ENCODE data around the gene PLPPR3.

PLPPR3 gene

DNA sequence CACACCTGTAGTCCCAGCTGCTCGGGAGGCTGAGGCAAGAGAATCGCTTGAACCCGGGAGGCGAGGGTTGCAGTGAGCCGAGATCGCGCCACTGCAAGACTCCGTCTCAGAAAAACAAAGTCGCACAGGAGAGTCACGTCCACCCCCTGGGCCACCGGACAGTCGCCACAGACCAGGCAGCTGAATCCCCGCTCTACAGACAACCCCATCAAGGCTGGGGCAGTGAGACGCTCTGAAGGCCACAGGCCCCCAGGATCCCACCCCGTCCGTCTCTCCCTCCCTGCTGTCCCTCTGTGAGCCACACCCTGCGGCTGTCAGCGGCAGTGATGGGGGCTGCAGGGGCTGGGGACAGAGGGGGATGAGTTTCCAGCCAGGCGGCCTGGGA lies 40.0 kb downstream of the PLPPR3 start:
- Histone ChIP-seq H2AFZ (ENCODE audit: low read length, unreplicated experiment) (no peak overlapping the region), H3K4me3 (ENCODE audit: low read depth, low read length) (peak overlapping the region; percentile 66), H3K36me3 (ENCODE audit: insufficient read depth, low read length) (no peaks in the 10 kb centered on the region), H3K27me3 (ENCODE audit: insufficient read depth, low read length) (no peaks in the 10 kb centered on the region), H3K79me2 (ENCODE audit: control insufficient read depth, insufficient read depth, low read length, unreplicated experiment) (no peaks in the 10 kb centered on the region), H3K27ac (ENCODE audit: low read depth, low read length) (no peak overlapping the region), H3K4me1 (ENCODE audit: control insufficient read depth, insufficient read depth, low read length, unreplicated experiment) (peaks cover 20% of the 10 kb centered on the region)

DNA sequence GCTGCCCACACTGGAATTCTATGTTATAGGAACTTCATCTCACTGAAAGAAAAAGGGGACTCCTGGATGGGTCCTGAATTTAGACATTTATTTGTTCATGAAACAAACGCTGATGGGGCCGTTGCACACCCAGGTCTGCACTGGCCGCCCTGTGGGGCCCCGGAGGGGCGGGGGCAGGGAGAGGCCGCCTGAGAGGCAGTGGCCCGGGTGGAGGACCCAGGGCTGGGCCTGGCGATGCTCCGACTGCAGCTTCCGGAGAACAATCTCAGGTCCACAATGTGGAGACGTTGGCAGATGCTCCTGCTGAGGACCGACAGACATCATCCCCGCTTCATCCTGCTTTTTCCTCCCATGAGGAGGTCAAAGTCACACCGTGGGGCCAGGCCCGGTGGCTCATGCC lies 40.8 kb downstream of the PLPPR3 start:
- Histone ChIP-seq H3K27me3 (ENCODE audit: insufficient read depth, low read length) (no peaks in the 10 kb centered on the region), H3K27ac (ENCODE audit: low read depth, low read length) (no peak overlapping the region), H3K4me3 (ENCODE audit: low read depth, low read length) (no peak overlapping the region), H2AFZ (ENCODE audit: low read length, unreplicated experiment) (no peak overlapping the region), H3K36me3 (ENCODE audit: insufficient read depth, low read length) (no peaks in the 10 kb centered on the region), H3K4me1 (ENCODE audit: control insufficient read depth, insufficient read depth, low read length, unreplicated experiment) (peaks cover 20% of the 10 kb centered on the region), H3K79me2 (ENCODE audit: control insufficient read depth, insufficient read depth, low read length, unreplicated experiment) (no peaks in the 10 kb centered on the region)

DNA sequence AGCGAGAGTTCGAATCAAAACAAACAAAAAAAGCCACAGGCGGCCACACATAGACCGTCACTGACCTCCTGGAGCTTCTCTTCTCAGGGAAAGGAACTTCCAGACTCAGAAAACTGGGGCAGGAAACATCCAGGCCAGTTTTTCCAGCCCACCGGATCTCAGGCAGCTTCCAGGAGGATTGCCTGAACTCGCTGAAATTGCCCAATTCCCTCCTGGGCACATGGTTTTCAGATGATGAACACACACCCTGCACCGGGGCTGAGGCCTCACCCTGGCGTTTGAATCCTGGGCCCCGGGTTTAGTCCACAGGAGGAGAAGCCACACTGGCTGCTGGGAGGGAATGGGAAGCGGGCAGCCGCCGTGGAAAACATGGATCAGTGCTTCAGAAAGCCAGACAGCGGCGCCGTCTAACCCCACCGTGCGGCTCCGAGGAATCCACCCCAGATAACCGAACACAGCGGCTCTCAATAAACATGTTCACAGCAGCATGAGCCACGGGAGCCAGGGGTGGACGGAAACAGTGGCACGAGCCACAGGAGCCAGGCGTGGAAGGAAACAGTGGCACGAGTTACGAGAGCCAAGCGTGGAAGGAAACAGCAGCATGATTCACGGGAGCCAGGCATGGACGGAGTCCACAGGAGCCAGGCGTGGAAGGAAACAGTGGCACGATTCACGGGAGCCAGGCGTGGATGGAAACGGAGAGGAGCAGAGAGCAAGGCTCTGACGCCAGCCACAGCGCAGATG lies 42.7 kb downstream of the PLPPR3 start:
- peak overlapping the region; percentile 38 for H2AFZ ChIP-seq (ENCODE audit: low read length, unreplicated experiment)
- no peak overlapping the region for H3K4me3 ChIP-seq (ENCODE audit: low read depth, low read length)
- no peaks in the 10 kb centered on the region for H3K27me3 ChIP-seq (ENCODE audit: insufficient read depth, low read length)
- peaks cover 20% of the 10 kb centered on the region for H3K4me1 ChIP-seq (ENCODE audit: control insufficient read depth, insufficient read depth, low read length, unreplicated experiment)
- H3K36me3 ChIP-seq (ENCODE audit: insufficient read depth, low read length): no peaks in the 10 kb centered on the region
- H3K79me2 ChIP-seq (ENCODE audit: control insufficient read depth, insufficient read depth, low read length, unreplicated experiment): no peaks in the 10 kb centered on the region
- H3K27ac ChIP-seq (ENCODE audit: low read depth, low read length): peak overlapping the region; percentile 71

DNA sequence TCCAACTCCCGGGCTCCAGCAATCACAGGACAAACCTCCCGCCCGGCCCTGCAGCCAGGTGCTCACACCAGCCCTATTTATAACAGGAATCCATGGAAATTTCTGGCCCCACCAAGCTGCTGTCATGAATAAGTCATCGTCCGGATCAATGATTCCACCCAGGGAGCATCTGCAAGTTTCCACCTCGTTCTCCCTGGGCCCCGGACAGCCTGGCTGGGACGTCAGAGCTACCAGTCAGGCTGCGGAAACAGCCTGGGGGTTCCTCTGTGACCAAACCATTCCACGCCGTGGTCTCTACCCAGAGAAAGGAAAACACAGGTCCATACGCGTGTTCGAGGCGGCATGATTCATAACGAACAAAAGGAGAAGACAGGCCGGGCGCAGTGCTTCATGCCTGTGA lies 45.2 kb downstream of the PLPPR3 start:
- Histone ChIP-seq H3K4me3 (ENCODE audit: low read depth, low read length) (no peak overlapping the region), H3K27me3 (ENCODE audit: insufficient read depth, low read length) (no peaks in the 10 kb centered on the region), H3K27ac (ENCODE audit: low read depth, low read length) (no peak overlapping the region), H3K4me1 (ENCODE audit: control insufficient read depth, insufficient read depth, low read length, unreplicated experiment) (peaks cover 6% of the 10 kb centered on the region), H3K79me2 (ENCODE audit: control insufficient read depth, insufficient read depth, low read length, unreplicated experiment) (no peaks in the 10 kb centered on the region), H2AFZ (ENCODE audit: low read length, unreplicated experiment) (no peak overlapping the region), H3K36me3 (ENCODE audit: insufficient read depth, low read length) (no peaks in the 10 kb centered on the region)

DNA sequence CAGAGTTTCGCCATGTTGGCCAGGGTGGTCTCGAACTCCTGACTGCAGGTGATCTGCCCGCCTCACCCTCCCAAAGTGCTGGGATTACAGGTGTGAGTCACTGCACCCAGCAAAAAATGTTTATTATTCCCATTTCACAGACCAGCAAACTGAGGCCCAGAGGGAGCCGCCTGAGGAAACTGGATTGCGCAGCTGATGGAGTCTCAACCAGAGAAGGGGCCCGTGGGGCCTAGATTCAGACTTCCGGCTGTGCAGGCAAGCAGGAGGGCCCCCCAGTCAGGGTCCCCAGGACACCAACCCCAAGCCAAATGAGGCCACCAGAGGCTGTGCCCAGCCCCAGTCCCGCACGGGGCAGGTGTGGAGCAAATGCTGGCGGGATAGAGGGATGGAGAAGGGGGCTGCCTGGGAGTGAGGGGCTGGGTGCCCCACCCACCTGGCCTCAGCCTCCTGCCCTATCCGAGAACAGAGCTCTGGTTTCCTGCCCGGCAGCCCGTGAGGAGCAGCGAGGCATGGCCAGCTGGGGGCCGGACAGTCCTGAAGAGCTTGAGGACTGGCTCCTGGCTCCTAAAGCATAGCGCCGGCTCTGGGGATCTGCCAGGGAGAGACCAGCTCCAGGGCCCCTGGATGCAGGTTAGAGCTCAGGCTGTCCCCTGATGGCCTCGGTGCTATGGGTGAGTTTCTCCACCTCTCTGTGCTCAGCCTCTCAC lies 48.9 kb downstream of the PLPPR3 start:
- H3K27me3 ChIP-seq (ENCODE audit: insufficient read depth, low read length): no peaks in the 10 kb centered on the region
- no peak overlapping the region for H3K4me3 ChIP-seq (ENCODE audit: low read depth, low read length)
- H3K27ac ChIP-seq (ENCODE audit: low read depth, low read length): no peak overlapping the region
- H3K36me3 ChIP-seq (ENCODE audit: insufficient read depth, low read length): no peaks in the 10 kb centered on the region
- H3K79me2 ChIP-seq (ENCODE audit: control insufficient read depth, insufficient read depth, low read length, unreplicated experiment): no peaks in the 10 kb centered on the region
- no peak overlapping the region for H2AFZ ChIP-seq (ENCODE audit: low read length, unreplicated experiment)
- no peaks in the 10 kb centered on the region for H3K4me1 ChIP-seq (ENCODE audit: control insufficient read depth, insufficient read depth, low read length, unreplicated experiment)

DNA sequence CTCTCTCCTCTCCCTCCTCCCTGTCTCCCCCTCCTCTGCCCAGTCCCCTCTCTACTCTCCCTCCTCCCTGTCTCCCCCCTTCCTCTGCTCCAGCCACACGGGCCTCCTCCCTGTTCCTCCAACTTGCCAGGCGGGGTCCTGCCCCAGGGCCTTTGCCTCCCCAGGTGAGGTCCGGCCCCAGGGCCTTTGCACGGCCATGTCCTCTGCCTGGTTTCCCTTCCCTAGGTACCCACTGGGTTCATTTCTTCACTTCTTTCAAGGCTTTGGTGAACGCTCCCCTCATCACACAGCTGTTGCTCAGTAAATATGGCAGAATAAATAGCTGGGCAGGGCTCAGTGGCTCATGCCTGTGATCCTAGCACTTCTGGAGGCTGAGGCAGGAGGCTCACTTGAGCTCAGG lies 49.7 kb downstream of the PLPPR3 start:
- Histone ChIP-seq H3K27me3 (ENCODE audit: insufficient read depth, low read length) (no peaks in the 10 kb centered on the region), H3K27ac (ENCODE audit: low read depth, low read length) (no peak overlapping the region), H3K4me1 (ENCODE audit: control insufficient read depth, insufficient read depth, low read length, unreplicated experiment) (no peaks in the 10 kb centered on the region), H3K4me3 (ENCODE audit: low read depth, low read length) (no peak overlapping the region), H3K79me2 (ENCODE audit: control insufficient read depth, insufficient read depth, low read length, unreplicated experiment) (no peaks in the 10 kb centered on the region), H3K36me3 (ENCODE audit: insufficient read depth, low read length) (no peaks in the 10 kb centered on the region), H2AFZ (ENCODE audit: low read length, unreplicated experiment) (no peak overlapping the region)

DNA sequence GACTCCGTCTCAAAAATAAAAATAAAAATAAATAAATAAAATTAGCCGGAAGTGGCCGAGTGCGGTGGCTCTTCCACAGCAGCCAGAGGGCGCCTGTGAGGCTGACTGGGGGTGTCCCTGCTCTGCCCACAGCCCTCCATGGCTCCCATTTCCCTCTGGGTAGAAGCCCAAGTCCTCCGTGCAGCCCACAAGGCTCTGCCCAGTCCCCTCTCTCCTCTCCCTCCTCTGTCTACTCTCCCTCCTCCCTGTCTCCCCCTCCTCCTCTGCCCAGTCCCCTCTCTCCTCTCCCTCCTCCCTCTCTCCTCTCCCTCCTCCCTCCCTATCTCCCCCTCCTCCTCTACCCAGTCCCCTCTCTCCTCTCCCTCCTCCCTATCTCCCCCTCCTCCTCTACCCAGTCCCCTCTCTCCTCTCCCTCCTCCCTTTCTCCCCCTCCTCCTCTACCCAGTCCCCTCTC lies 50.4 kb downstream of the PLPPR3 start:
- Histone ChIP-seq H2AFZ (ENCODE audit: low read length, unreplicated experiment) (no peak overlapping the region), H3K4me3 (ENCODE audit: low read depth, low read length) (no peak overlapping the region), H3K4me1 (ENCODE audit: control insufficient read depth, insufficient read depth, low read length, unreplicated experiment) (no peaks in the 10 kb centered on the region), H3K27me3 (ENCODE audit: insufficient read depth, low read length) (no peaks in the 10 kb centered on the region), H3K79me2 (ENCODE audit: control insufficient read depth, insufficient read depth, low read length, unreplicated experiment) (no peaks in the 10 kb centered on the region), H3K27ac (ENCODE audit: low read depth, low read length) (no peak overlapping the region), H3K36me3 (ENCODE audit: insufficient read depth, low read length) (no peaks in the 10 kb centered on the region)

DNA sequence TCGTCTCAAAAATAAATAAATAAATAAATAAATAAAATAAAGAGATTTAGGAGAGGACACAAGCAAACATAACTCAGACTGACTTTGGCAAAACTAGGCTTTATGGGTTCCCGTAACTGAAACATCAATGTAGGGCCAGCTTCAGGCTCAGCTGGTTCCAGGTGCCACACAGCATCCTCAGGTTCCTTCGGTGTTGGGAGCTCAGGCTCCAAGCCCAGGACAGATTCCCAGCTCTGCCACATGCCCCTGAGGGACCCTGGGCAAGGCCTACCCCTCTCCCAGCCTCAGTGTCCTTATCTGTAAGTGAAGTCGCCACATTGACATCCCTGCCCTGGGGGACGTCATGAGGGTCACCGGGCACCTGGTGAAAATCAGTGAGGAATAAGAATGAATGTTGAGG lies 52.1 kb downstream of the PLPPR3 start:
- Histone ChIP-seq H2AFZ (ENCODE audit: low read length, unreplicated experiment) (no peak overlapping the region), H3K27me3 (ENCODE audit: insufficient read depth, low read length) (no peaks in the 10 kb centered on the region), H3K79me2 (ENCODE audit: control insufficient read depth, insufficient read depth, low read length, unreplicated experiment) (no peaks in the 10 kb centered on the region), H3K36me3 (ENCODE audit: insufficient read depth, low read length) (no peaks in the 10 kb centered on the region), H3K4me1 (ENCODE audit: control insufficient read depth, insufficient read depth, low read length, unreplicated experiment) (no peaks in the 10 kb centered on the region), H3K27ac (ENCODE audit: low read depth, low read length) (no peak overlapping the region), H3K4me3 (ENCODE audit: low read depth, low read length) (no peak overlapping the region)

DNA sequence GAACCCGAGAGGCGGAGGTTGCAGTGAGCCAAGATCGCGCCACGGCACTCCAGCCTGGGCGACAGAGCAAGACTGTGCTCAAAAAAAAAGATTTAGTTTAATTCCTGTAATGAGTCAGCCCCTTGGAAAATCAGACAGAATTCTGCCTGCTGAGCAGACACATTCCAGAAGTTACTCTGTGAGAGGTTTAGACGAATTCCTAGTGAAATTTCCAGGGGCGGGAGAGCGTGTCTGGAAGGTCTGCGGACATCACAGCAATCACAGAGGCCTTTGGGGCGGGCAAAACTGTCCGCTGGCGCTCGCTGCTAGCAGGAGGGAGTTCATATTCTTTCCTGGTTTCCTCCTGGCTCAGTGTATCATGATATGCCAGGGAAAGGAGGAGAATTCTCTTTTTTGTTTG lies 53.3 kb downstream of the PLPPR3 start:
- no peaks in the 10 kb centered on the region for H3K79me2 ChIP-seq (ENCODE audit: control insufficient read depth, insufficient read depth, low read length, unreplicated experiment)
- H3K27me3 ChIP-seq (ENCODE audit: insufficient read depth, low read length): no peaks in the 10 kb centered on the region
- no peaks in the 10 kb centered on the region for H3K36me3 ChIP-seq (ENCODE audit: insufficient read depth, low read length)
- H2AFZ ChIP-seq (ENCODE audit: low read length, unreplicated experiment): no peak overlapping the region
- no peaks in the 10 kb centered on the region for H3K4me1 ChIP-seq (ENCODE audit: control insufficient read depth, insufficient read depth, low read length, unreplicated experiment)
- H3K4me3 ChIP-seq (ENCODE audit: low read depth, low read length): no peak overlapping the region
- no peak overlapping the region for H3K27ac ChIP-seq (ENCODE audit: low read depth, low read length)

DNA sequence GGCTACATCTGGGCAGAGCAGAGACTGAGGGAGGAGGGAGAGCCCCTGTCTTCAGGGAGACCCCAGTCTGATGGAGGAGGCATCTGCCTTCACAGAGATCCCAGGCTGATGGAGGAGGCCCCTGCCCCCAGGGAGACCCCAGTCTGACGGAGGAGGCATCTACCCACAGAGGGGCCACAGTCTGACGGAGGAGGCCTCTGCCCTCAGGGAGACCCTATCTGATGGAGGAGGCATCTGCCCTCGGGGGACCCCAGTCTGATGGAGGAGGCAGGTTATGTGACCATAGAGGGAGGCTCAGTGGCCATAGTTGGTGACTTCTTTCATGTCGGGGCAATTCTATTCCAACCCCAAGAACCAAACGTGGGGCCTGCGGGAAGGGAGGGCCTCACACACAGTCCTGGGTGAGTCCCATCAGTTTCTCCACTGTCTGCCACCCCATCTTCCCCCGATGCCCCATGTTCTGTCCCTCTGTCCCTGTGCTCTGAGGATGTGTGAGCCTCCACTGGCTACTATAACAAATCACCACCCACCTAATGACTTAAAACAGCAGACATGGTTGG lies 56.5 kb downstream of the PLPPR3 start:
- no peak overlapping the region for H3K27ac ChIP-seq (ENCODE audit: low read depth, low read length)
- H3K36me3 ChIP-seq (ENCODE audit: insufficient read depth, low read length): no peaks in the 10 kb centered on the region
- H3K4me1 ChIP-seq (ENCODE audit: control insufficient read depth, insufficient read depth, low read length, unreplicated experiment): no peaks in the 10 kb centered on the region
- no peaks in the 10 kb centered on the region for H3K79me2 ChIP-seq (ENCODE audit: control insufficient read depth, insufficient read depth, low read length, unreplicated experiment)
- H3K27me3 ChIP-seq (ENCODE audit: insufficient read depth, low read length): no peaks in the 10 kb centered on the region
- H3K4me3 ChIP-seq (ENCODE audit: low read depth, low read length): no peak overlapping the region
- no peak overlapping the region for H2AFZ ChIP-seq (ENCODE audit: low read length, unreplicated experiment)

DNA sequence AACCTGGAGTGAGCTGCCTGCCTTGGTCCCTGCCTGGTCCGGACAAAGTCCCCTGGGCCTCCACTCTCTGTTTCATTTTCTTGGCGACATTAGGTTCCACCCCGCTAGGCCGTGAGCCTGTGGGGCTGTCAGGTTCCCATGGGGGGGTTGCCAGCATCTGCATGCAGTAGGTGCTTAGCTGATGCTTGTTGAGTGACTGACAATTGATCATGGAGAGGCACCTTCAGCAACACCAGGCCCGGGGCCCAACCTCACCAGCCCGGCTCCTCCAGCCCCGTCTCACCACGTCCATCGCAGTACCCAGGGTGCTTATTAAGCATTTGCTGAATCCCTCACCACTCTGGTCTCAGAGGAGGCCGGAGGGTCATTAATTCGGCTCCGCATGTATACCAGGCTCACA lies 57.5 kb downstream of the PLPPR3 start:
- Histone ChIP-seq H3K27ac (ENCODE audit: low read depth, low read length) (no peak overlapping the region), H3K4me3 (ENCODE audit: low read depth, low read length) (no peak overlapping the region), H3K27me3 (ENCODE audit: insufficient read depth, low read length) (no peaks in the 10 kb centered on the region), H2AFZ (ENCODE audit: low read length, unreplicated experiment) (no peak overlapping the region), H3K79me2 (ENCODE audit: control insufficient read depth, insufficient read depth, low read length, unreplicated experiment) (no peaks in the 10 kb centered on the region), H3K4me1 (ENCODE audit: control insufficient read depth, insufficient read depth, low read length, unreplicated experiment) (no peaks in the 10 kb centered on the region), H3K36me3 (ENCODE audit: insufficient read depth, low read length) (no peaks in the 10 kb centered on the region)

All from ACC112 (cell line).